ENCODE results near the gene ANKK1. TPM values are rescaled to one million over a fixed set of nuclear protein-coding genes. Genes with fewer than 3 reads are reported as not detected.

The ANKK1 gene
- total RNA-seq, 1 donor from 2014 or later, result 0.60 TPM

DNA sequence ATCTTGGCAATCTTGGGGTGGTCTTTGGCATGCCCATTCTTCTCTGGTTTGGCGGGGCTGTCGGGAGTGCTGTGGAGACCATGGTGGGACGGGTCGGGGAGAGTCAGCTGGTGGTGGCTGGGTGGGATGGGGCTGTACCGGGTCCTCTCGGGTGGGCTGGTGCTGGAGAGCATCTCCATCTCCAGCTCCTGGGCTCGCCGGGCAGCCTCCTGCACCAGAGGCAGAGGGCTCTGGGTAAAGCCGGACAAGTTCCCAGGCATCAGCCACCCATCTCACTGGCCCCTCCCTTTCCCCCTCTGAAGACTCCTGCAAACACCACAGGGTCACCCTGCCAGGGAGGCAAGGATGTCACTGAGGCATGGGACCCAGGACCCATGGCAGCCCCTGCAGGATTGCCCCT is 25.1 kb downstream of the ANKK1 start:
- Mint-ChIP-seq H3K9me3 (no peaks in the 10 kb centered on the region), H3K4me1 (no peaks in the 10 kb centered on the region), H3K4me3 (no peak overlapping the region), H3K27ac (no peak overlapping the region), H3K27me3 (peaks cover 3% of the 10 kb centered on the region), H3K36me3 (ENCODE audit: low read depth) (no peaks in the 10 kb centered on the region)
- POLR2A ChIA-PET, result no interaction called here
- TF ChIP-seq, protein P1, sequence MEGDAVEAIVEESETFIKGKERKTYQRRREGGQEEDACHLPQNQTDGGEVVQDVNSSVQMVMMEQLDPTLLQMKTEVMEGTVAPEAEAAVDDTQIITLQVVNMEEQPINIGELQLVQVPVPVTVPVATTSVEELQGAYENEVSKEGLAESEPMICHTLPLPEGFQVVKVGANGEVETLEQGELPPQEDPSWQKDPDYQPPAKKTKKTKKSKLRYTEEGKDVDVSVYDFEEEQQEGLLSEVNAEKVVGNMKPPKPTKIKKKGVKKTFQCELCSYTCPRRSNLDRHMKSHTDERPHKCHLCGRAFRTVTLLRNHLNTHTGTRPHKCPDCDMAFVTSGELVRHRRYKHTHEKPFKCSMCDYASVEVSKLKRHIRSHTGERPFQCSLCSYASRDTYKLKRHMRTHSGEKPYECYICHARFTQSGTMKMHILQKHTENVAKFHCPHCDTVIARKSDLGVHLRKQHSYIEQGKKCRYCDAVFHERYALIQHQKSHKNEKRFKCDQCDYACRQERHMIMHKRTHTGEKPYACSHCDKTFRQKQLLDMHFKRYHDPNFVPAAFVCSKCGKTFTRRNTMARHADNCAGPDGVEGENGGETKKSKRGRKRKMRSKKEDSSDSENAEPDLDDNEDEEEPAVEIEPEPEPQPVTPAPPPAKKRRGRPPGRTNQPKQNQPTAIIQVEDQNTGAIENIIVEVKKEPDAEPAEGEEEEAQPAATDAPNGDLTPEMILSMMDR (IDR thresholded peaks at IDR 0.05), result no peak
- intact Hi-C loops (cut with micrococcal nuclease), result no loop called here
- no peak for DNase-seq
- CTCF ChIA-PET, result no interaction called here
- no peak for ATAC-seq (ENCODE audit: low read depth)

DNA sequence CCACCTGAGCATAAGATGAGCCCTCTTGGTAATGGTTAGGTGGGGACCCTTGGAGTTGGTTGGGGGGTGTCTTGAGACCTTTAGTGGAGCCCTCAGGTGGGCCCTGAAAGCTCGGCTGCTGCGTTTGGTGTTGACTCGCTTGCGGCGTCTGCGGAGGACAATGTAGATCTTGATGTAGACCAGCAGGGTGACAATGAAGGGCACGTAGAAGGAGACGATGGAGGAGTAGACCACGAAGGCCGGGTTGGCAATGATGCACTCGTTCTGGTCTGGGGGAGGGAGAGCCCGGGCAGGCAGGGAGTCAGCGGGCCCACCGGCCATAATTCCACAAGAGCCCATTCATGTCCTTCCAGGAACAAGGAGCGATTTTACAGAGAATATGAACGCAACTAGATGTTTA is 27.8 kb downstream of the ANKK1 start:
- H3K4me3 Mint-ChIP-seq, result no peak overlapping the region

DNA sequence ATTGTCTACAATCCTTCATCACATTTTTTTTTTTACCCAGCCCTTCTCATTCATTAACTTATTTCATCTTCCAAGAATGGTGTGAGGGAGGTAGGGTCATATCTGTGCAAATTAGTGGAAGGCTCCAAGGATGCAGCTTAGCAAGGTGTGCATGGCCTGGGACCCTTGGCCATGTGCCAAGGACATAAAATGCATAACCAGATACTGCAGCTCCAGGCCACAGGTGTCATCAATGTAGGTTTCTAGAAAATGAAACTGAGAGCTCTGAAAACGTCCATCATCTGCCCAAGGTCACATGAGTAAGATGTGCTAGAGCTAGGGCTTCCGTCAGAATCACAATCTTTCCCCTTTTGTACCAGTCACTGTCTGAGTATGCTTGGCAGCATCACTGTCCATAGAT is 29.8 kb downstream of the ANKK1 start:
- DNase-seq, result no peak
- no peak for ATAC-seq (ENCODE audit: low read depth)
- intact Hi-C loops (cut with micrococcal nuclease), result no loop called here
- H3K27me3 Mint-ChIP-seq, result peaks cover 3% of the 10 kb centered on the region
- TF ChIP-seq, protein P1 (IDR thresholded peaks at IDR 0.05), result no peak
- no peaks in the 10 kb centered on the region for H3K4me1 Mint-ChIP-seq
- no peak overlapping the region for H3K27ac Mint-ChIP-seq
- H3K9me3 Mint-ChIP-seq, result no peaks in the 10 kb centered on the region
- ChIA-PET POLR2A (no interaction called here), CTCF (no interaction called here)
- H3K4me3 Mint-ChIP-seq, result no peak overlapping the region
- no peaks in the 10 kb centered on the region for H3K36me3 Mint-ChIP-seq (ENCODE audit: low read depth)

More for the DNA sequence above, 27.8 kb downstream of the ANKK1 start:
- intact Hi-C loops (cut with micrococcal nuclease), result no loop called here
- H3K4me1 Mint-ChIP-seq, result no peaks in the 10 kb centered on the region
- H3K36me3 Mint-ChIP-seq (ENCODE audit: low read depth), result no peaks in the 10 kb centered on the region
- no peaks in the 10 kb centered on the region for H3K9me3 Mint-ChIP-seq
- TF ChIP-seq, protein P1 (IDR thresholded peaks at IDR 0.05), result no peak
- H3K27ac Mint-ChIP-seq, result no peak overlapping the region
- ATAC-seq (ENCODE audit: low read depth) (no peak), DNase-seq (no peak)
- CTCF ChIA-PET, result no interaction called here
- H3K27me3 Mint-ChIP-seq, result peaks cover 3% of the 10 kb centered on the region
- POLR2A ChIA-PET, result no interaction called here

GRCh38 chr11:113419454-113420003 is 31.9 kb downstream of the ANKK1 start:
- TF ChIP-seq, protein P1 (IDR thresholded peaks at IDR 0.05), result no peak
- H3K9me3 Mint-ChIP-seq, result no peaks in the 10 kb centered on the region
- H3K27me3 Mint-ChIP-seq, result peaks cover 3% of the 10 kb centered on the region
- ChIA-PET POLR2A (no interaction called here), CTCF (no interaction called here)
- no peak for ATAC-seq (ENCODE audit: low read depth)
- H3K4me1 Mint-ChIP-seq, result no peaks in the 10 kb centered on the region
- H3K4me3 Mint-ChIP-seq, result no peak overlapping the region
- DNase-seq, result no peak
- no peak overlapping the region for H3K27ac Mint-ChIP-seq
- no peaks in the 10 kb centered on the region for H3K36me3 Mint-ChIP-seq (ENCODE audit: low read depth)
- intact Hi-C loops (cut with micrococcal nuclease), result no loop called here

GRCh38 chr11:113420808-113421207 is 33.2 kb downstream of the ANKK1 start:
- POLR2A ChIA-PET, result no interaction called here

More at GRCh38 chr11:113420808-113421207, 33.2 kb downstream of the ANKK1 start:
- H3K36me3 Mint-ChIP-seq (ENCODE audit: low read depth), result no peaks in the 10 kb centered on the region
- no peaks in the 10 kb centered on the region for H3K4me1 Mint-ChIP-seq
- intact Hi-C loops (cut with micrococcal nuclease), result no loop called here
- no peak overlapping the region for H3K4me3 Mint-ChIP-seq
- no peak for DNase-seq
- CTCF ChIA-PET, result no interaction called here
- no peak overlapping the region for H3K27ac Mint-ChIP-seq
- no peaks in the 10 kb centered on the region for H3K9me3 Mint-ChIP-seq
- TF ChIP-seq, protein P1 (IDR thresholded peaks at IDR 0.05), result no peak
- no peaks in the 10 kb centered on the region for H3K27me3 Mint-ChIP-seq
- no peak for ATAC-seq (ENCODE audit: low read depth)

All from activated B cell treated with CpG ODN at 0.5 μM for 24 hours (primary cell).